Suprapubic skin (tissue), 4 donors: ENCODE measurements around the gene RANBP1. TPM values are rescaled to one million over a fixed set of nuclear protein-coding genes. Genes with fewer than 3 reads are reported as not detected.

ENCODE experiments used
- DNase-seq, 2 donors: peaks; one replicate each; pipeline ENCODE4 v3.0.0-alpha.2; 2019; ENCODE audit warnings: low spot score in 2 of 2
- H3K27ac ChIP-seq: fragments of 200-600 bp; sonication (generic); one replicate; pipeline ENCODE4 v1.5.1; 2019
- H3K27me3 ChIP-seq: fragments of 200-600 bp; sonication (generic); one replicate; pipeline ENCODE4 v1.5.1; 2019
- H3K36me3 ChIP-seq: fragments of 200-600 bp; sonication (generic); one replicate; pipeline ENCODE4 v1.5.1; 2019
- H3K4me1 ChIP-seq: fragments of 200-600 bp; sonication (generic); one replicate; pipeline ENCODE4 v1.5.1; 2019
- H3K4me3 ChIP-seq: fragments of 200-600 bp; sonication (generic); one replicate; pipeline ENCODE4 v1.5.1; 2019; ENCODE audit warnings: mild to moderate bottlenecking
- H3K9me3 ChIP-seq: fragments of 200-600 bp; sonication (generic); one replicate; pipeline ENCODE4 v1.5.1; 2019
- CTCF ChIP-seq, 2 donors: fragments of 200-600 bp in 1 of 2; fragments of 450-650 bp in 1 of 2; sonication (generic) in 1 of 2; IDR thresholded peaks; one replicate each; pipeline ENCODE4 v1.5.1; 2016 to 2019; ENCODE audit warnings: antibody characterized with exemption in 2 of 2, mild to moderate bottlenecking in 1 of 2, moderate library complexity in 1 of 2
- EP300 ChIP-seq: sonication (generic); formaldehyde crosslinking; IDR thresholded peaks from one replicate; pipeline ENCODE4 v1.6.1; 2017; ENCODE audit warnings: antibody characterized with exemption
- POLR2A ChIP-seq, 2 donors: fragments of 450-650 bp; IDR thresholded peaks; one replicate each; pipeline ENCODE4 v1.6.1; 2017; ENCODE audit warnings: antibody characterized with exemption in 2 of 2, mild to moderate bottlenecking in 2 of 2, moderate library complexity in 2 of 2
- POLR2AphosphoS5 ChIP-seq, 3 donors: sonication (generic); formaldehyde crosslinking; IDR thresholded peaks; one replicate each; pipeline ENCODE4 v1.6.1; 2017; ENCODE audit warnings: antibody characterized with exemption in 3 of 3
- WGBS: methylation state at CpG from one replicate; pipeline ENCODE4 v1.1.5; 2018; 5-methylcytosine and 5-hydroxymethylcytosine counted together
- total RNA-seq, 4 donors: library from RNA; depleted of rRNA; stranded (reverse); fragments of >200 nt; gene quantifications; one replicate each; pipeline ENCODE4 v1.1.0, GENCODE V29; 2016

The RANBP1 gene
- total RNA-seq, 4 donors from 2014 or later: 107 to 150 (median 119) TPM

GRCh38 chr22:20160041-20160440 is 44.1 kb downstream of the RANBP1 start:
- Histone ChIP-seq H3K36me3 (no peaks in the 10 kb centered on the region), H3K27ac (no peak overlapping the region), H3K9me3 (no peaks in the 10 kb centered on the region), H3K27me3 (peaks cover 12% of the 10 kb centered on the region), H3K4me1 (peaks cover 5% of the 10 kb centered on the region), H3K4me3 (no peak overlapping the region)
- DNase-seq: no peak
- TF ChIP-seq CTCF (IDR thresholded peaks at IDR 0.05) (no peak), EP300 (no peak), POLR2A (IDR thresholded peaks at IDR 0.05) (no peak), POLR2AphosphoS5 (IDR thresholded peaks at IDR 0.05) (no peak)
- WGBS: 88% methylated on average over 10 of the region's 10 CpGs

GRCh38 chr22:20164863-20165262 is 49.0 kb downstream of the RANBP1 start:
- no peak for DNase-seq
- Histone ChIP-seq H3K9me3 (no peaks in the 10 kb centered on the region), H3K4me1 (no peaks in the 10 kb centered on the region), H3K4me3 (no peak overlapping the region), H3K27ac (no peak overlapping the region), H3K27me3 (no peaks in the 10 kb centered on the region), H3K36me3 (no peaks in the 10 kb centered on the region)
- TF ChIP-seq CTCF (IDR thresholded peaks at IDR 0.05) (no peak), EP300 (no peak), POLR2A (IDR thresholded peaks at IDR 0.05) (no peak), POLR2AphosphoS5 (IDR thresholded peaks at IDR 0.05) (no peak)
- WGBS: 100% methylated on average over 1 of the region's 11 CpGs

DNA sequence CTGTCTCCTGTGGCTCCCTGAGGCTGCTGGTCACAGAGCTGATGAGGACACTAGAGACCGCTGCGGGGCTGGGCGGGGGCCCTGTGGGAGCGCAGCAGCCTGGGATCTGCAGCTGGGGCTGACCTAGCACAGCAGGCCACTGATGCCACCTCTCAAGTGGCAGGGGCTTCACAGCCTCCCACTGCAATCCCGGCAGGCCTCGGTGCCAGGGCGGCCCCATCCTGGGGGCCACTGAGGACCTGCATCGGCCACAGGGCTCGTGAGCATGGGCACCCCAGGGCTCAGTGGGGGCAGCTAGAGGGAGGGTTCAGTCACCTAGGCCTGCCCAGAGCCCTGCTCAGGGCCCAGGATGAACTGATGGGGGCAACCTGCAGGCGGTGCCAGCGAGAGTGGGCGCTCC is 49.5 kb downstream of the RANBP1 start:
- 88% methylated on average over 3 of the region's 12 CpGs for WGBS
- Histone ChIP-seq H3K27me3 (no peaks in the 10 kb centered on the region), H3K36me3 (no peaks in the 10 kb centered on the region), H3K27ac (no peak overlapping the region), H3K9me3 (no peaks in the 10 kb centered on the region), H3K4me1 (no peaks in the 10 kb centered on the region), H3K4me3 (no peak overlapping the region)
- TF ChIP-seq POLR2A (IDR thresholded peaks at IDR 0.05): no peak
- no peak for TF ChIP-seq CTCF (IDR thresholded peaks at IDR 0.05)
- no peak for TF ChIP-seq POLR2AphosphoS5 (IDR thresholded peaks at IDR 0.05)
- no peak for DNase-seq

DNA sequence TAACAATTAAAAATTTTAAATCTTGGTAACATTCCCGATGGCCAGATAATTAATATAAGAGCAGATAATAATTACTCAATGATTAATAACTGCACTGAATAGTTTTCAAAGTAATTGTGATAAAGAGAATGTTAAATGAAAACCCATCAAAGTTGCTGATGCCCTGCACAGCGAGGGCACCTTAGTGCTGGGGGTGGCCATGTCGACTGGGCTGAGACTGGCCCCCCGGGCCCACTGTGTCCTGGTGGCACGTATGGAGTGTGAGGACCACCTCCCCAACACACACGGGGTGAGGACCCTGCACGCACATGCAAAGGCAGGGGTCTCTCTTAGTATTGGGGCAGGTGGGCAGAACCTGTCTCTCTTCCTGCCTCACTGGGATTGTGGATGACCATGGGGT is 50.0 kb downstream of the RANBP1 start:
- no peaks in the 10 kb centered on the region for H3K9me3 ChIP-seq
- WGBS: 83% methylated on average over 4 of the region's 7 CpGs
- TF ChIP-seq EP300: no peak

GRCh38 chr22:20166703-20167102 is 50.8 kb downstream of the RANBP1 start:
- WGBS: 92% methylated on average over 3 of the region's 9 CpGs
- Histone ChIP-seq H3K4me3 (no peak overlapping the region), H3K36me3 (no peaks in the 10 kb centered on the region), H3K9me3 (no peaks in the 10 kb centered on the region), H3K27ac (no peak overlapping the region), H3K27me3 (no peaks in the 10 kb centered on the region), H3K4me1 (no peaks in the 10 kb centered on the region)
- no peak for TF ChIP-seq EP300
- no peak for TF ChIP-seq POLR2AphosphoS5 (IDR thresholded peaks at IDR 0.05)
- TF ChIP-seq POLR2A (IDR thresholded peaks at IDR 0.05): no peak
- no peak for TF ChIP-seq CTCF (IDR thresholded peaks at IDR 0.05)
- DNase-seq: no peak

More for the DNA sequence above, 50.0 kb downstream of the RANBP1 start:
- Histone ChIP-seq H3K4me1 (no peaks in the 10 kb centered on the region), H3K27me3 (no peaks in the 10 kb centered on the region), H3K27ac (no peak overlapping the region), H3K4me3 (no peak overlapping the region), H3K36me3 (no peaks in the 10 kb centered on the region)
- no peak for DNase-seq

DNA sequence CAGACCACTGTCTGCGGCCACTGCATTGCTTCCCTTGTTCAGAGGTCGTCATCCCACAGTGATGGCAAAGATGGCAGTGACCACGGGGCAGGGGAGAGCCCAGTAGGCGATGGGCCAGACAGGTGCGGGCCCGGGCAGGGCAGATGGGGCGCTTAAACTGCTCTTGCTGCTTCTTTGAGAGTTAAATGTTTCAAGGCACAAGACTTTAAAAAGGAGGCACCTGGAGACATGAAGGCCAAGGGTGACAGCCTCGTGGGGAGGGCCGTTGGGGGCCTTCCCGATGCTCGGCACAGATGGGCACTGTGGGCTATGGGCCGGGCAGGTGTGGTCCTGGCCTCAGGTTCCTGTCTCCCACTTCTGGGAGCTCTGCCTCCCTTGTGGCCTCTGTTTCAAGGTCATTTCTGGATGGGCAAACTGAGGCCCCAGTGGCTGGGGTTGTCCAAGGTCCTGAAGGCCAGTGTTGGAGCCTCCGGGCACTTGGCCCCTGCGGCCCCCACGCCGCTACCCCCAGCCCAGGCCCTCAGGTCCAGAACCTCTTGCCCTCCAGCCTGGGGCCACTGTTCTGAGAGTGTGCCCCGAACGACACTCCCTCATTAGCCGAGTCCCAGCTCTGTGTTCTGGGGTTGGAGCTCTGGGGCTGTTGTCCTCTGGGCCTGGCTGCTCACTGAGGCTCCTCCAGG is 51.9 kb downstream of the RANBP1 start:
- H3K9me3 ChIP-seq: no peaks in the 10 kb centered on the region
- no peaks in the 10 kb centered on the region for H3K27me3 ChIP-seq
- no peak for DNase-seq
- H3K36me3 ChIP-seq: no peaks in the 10 kb centered on the region
- H3K27ac ChIP-seq: no peak overlapping the region
- H3K4me3 ChIP-seq: no peak overlapping the region
- no peak for TF ChIP-seq EP300
- TF ChIP-seq POLR2A (IDR thresholded peaks at IDR 0.05): no peak
- TF ChIP-seq CTCF (IDR thresholded peaks at IDR 0.05): no peak
- TF ChIP-seq POLR2AphosphoS5 (IDR thresholded peaks at IDR 0.05): no peak
- 94% methylated on average over 3 of the region's 19 CpGs for WGBS
- H3K4me1 ChIP-seq: no peaks in the 10 kb centered on the region
